HG02943 (cell line): Measurements from ENCODE around the gene EEFSEC.
"Not testable (repeated sequence)": the region's sequence is repeated elsewhere in the genome, so short reads cannot be mapped to it uniquely, and the experiment has no call there.

Experiments
- ATAC-seq: cut with Tn5 transposase; IDR thresholded peaks from one replicate; pipeline ENCODE4 v1.9.1; 2021; ENCODE audit warnings: mild to moderate bottlenecking, low read depth, moderate library complexity; ENCODE audit not compliant: unreplicated experiment

Gene EEFSEC

DNA sequence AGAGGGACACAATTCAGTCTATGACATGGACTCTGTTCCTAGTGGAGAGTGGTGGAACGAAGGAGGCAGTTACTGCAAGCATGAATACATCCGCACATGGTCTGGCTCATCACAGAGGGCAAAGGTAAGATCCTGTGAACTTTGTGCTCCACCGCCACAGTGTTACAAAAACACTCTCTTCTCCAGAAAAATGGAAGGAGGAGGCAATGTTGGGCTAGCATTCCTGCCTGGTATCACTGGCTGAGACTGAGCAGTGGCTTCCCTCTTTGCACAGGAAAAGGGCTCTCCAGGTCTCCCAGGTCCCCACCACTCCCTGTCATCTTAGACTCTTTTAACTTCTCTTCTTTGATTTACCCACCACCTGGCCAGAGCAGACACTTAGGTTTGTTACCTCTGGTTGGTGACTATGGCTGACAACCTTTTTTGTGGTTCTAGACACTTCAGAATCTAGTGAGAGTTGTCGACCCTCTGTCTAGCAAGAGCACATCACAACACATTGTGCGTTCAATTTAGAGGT is 1.5 kb upstream of the EEFSEC start:
- no peak for ATAC-seq

- ATAC-seq: no peak
Observed at GRCh38 chr3:128152419-128153155, 694 bp upstream of the EEFSEC start.

GRCh38 chr3:128154354-128154753 is 1.1 kb downstream of the EEFSEC start:
- ATAC-seq: not testable (repeated sequence)

DNA sequence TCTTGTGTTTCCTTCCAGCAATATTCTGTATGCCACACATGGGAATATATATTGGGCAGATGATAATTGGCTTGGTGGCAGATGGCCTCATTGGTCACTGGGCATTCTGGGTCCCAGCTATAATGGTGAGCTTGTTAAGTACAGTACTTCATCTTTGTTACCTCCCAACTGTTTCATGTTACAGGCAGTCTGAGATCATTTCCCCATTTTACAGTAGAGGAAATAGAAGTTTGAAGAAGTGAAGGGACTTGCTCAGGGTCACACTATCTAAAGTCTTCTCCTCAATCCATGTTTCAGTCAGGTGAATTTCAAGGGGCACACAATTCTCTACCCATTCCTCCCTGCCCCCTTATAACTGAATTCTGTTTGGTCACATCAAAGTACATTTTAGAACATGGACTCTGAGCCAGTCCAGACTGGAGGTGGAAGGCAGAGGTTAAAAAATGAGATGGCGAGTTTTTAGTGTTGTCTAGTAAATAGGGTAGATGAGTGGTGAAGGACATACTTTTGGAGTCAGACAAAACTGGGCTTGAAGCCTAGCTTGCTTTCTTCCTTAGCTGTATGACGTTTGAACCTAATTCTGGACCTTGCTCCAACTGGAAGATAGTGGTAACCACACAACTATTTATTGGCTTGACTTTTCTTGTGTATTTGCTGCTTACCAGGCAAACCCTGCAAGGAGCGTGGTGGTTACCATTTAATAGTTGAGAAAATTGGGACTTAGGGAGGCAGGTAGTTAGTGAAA is 2.5 kb downstream of the EEFSEC start:
- ATAC-seq: no peak

DNA sequence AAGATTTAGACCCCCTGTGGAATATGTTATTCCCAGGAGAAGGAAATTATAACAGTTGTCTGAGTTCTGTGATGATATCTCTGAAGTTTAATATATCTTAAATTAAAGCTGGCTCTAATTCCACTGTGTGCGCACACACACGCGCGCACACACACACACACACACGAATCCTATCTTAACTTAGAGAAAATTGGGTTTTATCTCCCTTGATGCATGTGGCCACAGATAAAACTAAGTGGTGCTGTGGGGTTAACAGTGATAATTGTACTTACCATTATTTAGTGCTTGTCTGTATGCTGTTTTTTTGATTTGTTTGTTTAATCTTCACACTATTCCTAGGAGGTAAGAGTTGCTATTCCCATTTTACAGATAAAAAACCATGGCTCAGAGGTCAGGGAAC is 7.4 kb downstream of the EEFSEC start:
- no peak for ATAC-seq

DNA sequence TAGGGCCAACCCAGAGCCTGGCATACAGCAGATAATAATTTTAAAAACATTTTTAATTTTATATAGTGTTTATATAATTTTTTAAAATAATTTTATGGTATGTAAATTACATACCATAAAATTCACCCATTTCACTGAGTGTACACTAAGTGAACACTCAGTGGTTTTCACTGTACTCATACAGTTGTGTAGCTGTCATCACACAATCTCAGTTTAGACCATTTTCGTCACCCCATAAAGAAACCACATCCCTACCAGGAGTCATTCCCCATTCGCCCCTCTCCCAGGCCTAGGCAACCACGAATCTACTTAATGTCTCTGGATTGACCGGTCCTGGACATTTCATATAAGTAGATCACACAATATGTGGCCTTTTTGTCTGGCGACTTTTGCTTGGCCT is 10.2 kb downstream of the EEFSEC start:
- ATAC-seq: no peak

DNA sequence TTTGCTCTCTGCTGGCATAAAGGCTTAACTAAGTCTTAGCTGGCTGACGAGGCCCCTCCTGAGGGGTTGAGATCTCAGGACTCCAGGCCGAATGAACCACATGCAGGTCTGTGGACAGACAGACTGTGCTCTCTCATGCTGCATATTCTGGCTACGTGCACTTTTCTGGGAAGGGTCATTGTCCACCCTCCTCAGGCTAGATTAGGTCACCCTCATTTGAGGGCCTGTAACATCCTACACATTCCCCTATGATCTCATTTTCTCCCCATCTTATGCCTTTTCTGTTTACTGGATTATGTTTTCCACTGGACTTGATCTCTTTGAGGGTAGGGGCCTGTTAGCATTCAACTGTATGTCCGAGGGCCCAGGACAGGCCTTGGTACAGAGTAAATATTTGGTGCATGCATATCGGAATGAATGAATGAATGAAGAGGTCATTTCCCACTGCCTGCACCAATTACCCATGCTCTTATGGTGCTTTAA is 13.7 kb downstream of the EEFSEC start:
- ATAC-seq: no peak

- no peak for ATAC-seq
Observed at GRCh38 chr3:128167646-128167972, 14.3 kb downstream of the EEFSEC start.

DNA sequence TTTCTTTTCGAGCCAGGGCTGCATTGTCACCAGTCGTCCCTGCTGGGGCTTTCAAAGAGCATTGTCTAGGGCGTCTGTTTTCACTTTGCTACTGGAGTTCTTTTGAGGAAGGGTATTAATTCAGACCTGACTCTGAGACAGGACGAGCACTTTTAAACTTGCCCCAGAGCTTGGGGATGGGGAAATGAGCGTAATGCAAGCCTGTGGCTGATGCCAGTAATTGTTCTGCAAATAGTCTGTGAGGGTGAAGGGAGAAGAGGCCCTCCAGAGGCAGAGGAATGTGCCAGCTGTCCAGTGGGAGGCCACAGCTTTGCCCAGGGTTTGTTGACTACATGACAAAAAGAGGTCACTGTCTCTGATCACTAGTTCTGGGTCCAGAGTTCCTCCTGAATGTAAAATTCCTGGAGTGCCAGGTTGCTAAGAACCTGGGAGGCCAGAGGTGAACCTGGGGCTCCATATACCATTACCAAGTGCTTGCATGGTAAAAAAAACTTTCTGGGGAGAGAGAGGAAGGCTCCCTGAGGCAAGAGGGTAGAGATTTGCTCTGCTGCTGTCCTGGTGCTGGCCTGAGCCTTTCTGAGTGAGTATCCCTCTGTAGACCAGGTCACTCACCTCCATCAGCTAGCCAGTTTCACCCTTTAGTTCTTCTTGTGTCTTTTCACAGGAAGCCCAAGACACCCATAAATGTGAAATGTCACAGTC is 14.8 kb downstream of the EEFSEC start:
- no peak for ATAC-seq

DNA sequence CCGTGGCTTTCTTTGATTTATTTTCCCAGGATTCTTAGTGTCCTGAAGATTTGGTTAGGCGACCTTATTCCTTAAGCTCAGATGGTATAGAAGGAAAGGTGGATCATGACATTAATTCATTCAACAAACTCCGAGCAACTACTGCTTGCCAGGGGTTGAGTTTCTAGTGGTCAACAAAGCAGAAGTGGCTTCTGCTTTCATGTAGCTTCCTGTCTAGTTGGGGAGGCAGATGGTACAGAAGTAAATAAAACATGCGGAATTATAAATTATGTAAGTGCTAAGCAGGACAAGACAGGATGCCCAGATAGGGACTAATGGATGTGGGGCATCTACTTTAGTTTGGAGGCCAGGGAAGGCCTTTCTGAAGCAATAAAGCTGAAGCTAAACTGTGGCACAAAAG is 15.6 kb downstream of the EEFSEC start:
- no peak for ATAC-seq

- no peak for ATAC-seq
Observed at GRCh38 chr3:128170866-128171516, 17.7 kb downstream of the EEFSEC start.

- no peak for ATAC-seq
Observed at GRCh38 chr3:128173200-128173599, 19.9 kb downstream of the EEFSEC start.

DNA sequence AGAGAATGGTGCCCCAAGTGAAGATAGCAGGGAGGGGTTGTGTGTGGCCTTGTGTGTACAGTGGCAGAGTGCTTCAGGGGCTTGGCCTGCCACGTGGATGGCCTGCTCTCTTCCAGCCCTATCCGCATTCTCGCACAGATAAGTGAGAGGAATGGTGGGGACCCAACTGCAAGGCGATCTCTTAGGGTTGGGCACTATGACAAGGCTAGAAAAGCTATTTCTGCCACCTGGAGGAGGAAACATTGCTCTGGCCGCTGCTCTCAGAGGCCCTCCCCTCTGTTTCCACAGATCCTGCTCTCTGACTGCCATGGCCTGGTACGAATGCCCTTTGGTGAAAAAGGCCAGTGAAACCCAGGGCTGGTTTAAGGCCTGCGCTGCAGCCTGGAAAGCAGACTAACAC is 20.6 kb downstream of the EEFSEC start:
- no peak for ATAC-seq

DNA sequence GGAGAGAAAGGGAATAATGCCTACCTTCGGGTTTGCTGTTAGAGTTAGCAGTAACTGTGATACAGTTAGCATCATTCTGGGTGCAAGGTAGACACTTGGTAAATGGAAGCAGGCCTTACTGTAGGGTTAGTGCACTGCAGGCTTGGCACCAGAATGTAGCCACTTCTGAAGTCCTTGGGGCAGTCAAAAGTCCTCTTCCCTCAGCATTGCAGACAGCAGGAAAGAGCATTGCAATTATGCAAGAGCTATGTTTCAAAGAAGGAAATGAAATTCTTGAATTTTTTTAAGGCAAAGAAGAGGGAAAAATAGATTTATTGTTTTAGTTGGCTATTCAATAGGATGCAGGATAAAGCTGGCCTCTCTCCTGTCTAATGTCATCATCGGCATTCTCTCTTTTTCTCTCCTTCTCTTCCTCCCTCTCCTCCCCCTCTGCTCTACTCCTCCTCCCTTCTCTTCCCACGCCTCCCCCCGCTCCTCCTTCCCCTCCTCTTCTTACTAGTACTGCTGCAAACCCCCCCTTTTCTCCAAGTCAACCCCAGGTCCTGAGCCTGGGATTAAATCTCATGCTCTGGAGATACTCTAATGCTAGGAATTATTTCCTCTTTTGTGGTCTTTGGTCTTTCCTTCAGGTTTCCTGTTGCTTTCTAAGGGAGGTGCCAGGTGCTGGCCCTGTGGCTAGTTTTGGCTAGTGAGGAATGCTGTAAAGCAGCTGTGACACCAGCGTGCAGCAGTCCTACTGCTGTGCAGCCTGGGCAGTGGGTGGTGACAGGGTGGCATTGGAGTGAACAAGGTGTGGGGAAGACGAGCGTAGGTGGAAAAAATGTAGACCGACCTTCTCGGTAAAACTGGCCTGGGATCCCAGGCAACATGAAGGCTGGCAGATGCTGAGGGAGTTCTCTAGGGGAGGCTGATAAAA is 21.7 kb downstream of the EEFSEC start:
- ATAC-seq: no peak

- no peak for ATAC-seq
Observed at GRCh38 chr3:128175768-128176167, 22.5 kb downstream of the EEFSEC start.

DNA sequence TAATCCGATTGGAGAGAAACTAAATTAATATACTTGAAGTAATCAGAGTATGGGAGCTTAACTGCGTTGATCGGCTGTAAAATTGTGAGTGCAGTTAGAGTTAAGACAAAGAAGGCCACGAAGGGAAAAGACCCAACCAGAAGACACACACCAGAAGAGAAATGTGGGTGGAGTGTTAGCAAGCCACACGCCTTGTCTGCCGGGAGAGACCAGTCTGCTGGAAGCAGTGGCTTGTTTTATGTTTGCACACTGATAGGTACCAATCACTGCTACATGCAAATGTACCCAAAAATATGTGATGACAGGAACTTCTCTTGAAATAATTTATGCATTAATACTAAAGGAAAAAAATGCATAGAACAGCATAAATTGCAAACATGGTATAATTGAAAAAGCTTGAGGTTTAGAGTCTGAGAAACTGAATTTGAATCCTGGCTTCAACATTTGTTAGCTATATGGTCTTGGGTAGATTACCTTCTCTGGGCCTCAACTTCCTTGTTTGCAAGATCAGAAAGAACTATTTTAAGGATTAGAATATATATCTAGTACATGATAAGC is 23.1 kb downstream of the EEFSEC start:
- no peak for ATAC-seq

DNA sequence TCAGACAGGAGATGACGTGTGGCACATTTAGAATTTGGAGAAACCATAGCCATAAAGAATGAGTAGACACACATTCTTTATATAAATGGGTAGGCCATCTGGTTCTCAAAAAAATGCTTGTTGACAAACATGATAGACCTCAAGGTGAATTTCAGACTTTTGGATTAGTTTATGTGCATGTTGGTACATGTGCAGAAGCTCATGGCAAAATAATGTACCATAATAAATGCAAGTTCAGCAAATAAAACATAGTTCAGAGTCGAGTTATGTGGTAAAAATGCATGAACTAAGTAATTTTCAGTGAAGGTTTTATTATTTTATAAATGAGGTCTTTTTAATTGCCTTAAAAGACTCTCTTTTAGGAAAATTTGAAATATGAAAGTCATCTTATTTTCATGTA is 24.6 kb downstream of the EEFSEC start:
- no peak for ATAC-seq

GRCh38 chr3:128178782-128179483 is 25.7 kb downstream of the EEFSEC start:
- ATAC-seq: no peak

GRCh38 chr3:128179484-128179819 is 26.2 kb downstream of the EEFSEC start:
- ATAC-seq: no peak
